RCC 7860 (cell line): ENCODE measurements around the gene SIK2.

Experiments
- DNase-seq: peaks from one replicate; pipeline ENCODE4 v3.0.0-alpha.2; 2015; ENCODE audit warnings: low spot score
- FAIRE-seq: peaks from 2 replicates; lab custom pipeline; 2012; peaks lifted over from hg19 to GRCh38; lab: Jason Lieb, UNC

The SIK2 gene

GRCh38 chr11:111724615-111725129, 122.4 kb downstream of the SIK2 start:
- no peak for FAIRE-seq
- DNase-seq, result no peak

GRCh38 chr11:111725621-111726020, 123.4 kb downstream of the SIK2 start:
- FAIRE-seq (no peak), DNase-seq (no peak)

GRCh38 chr11:111726301-111726713, 124.1 kb downstream of the SIK2 start:
- DNase-seq (no peak), FAIRE-seq (no peak)

GRCh38 chr11:111727431-111727830, 125.2 kb downstream of the SIK2 start:
- FAIRE-seq (no peak), DNase-seq (no peak)

GRCh38 chr11:111729071-111729830, 127.0 kb downstream of the SIK2 start:
- FAIRE-seq, result no peak
- no peak for DNase-seq

GRCh38 chr11:111729831-111730311, 127.6 kb downstream of the SIK2 start:
- FAIRE-seq (no peak), DNase-seq (no peak)

- FAIRE-seq, result no peak
- no peak for DNase-seq
Measured at GRCh38 chr11:111730871-111731591, 128.8 kb downstream of the SIK2 start.

- no peak for FAIRE-seq
Measured at GRCh38 chr11:111731821-111732220, 129.6 kb downstream of the SIK2 start.

GRCh38 chr11:111733016-111733415, 130.8 kb downstream of the SIK2 start:
- DNase-seq (peak; percentile 65), FAIRE-seq (no peak)

More at GRCh38 chr11:111731821-111732220, 129.6 kb downstream of the SIK2 start:
- no peak for DNase-seq

GRCh38 chr11:111733611-111734088, 131.4 kb downstream of the SIK2 start:
- FAIRE-seq (no peak), DNase-seq (no peak)

- no peak for DNase-seq
- FAIRE-seq, result no peak
Measured at GRCh38 chr11:111734101-111734953, 132.1 kb downstream of the SIK2 start.

GRCh38 chr11:111734954-111735261, 132.7 kb downstream of the SIK2 start:
- DNase-seq, result no peak
- no peak for FAIRE-seq

GRCh38 chr11:111735262-111736116, 133.2 kb downstream of the SIK2 start:
- DNase-seq, result peak; percentile 91
- peak; percentile 91 for FAIRE-seq

- peak; percentile 40 for DNase-seq
- FAIRE-seq, result no peak
Measured at GRCh38 chr11:111736181-111736590, 133.9 kb downstream of the SIK2 start.

GRCh38 chr11:111736621-111737443, 134.6 kb downstream of the SIK2 start:
- no peak for DNase-seq
- no peak for FAIRE-seq

GRCh38 chr11:111737444-111738210, 135.4 kb downstream of the SIK2 start:
- DNase-seq, result no peak
- no peak for FAIRE-seq

- DNase-seq (no peak), FAIRE-seq (no peak)
Measured at GRCh38 chr11:111739299-111739698, 137.1 kb downstream of the SIK2 start.

- DNase-seq (no peak), FAIRE-seq (no peak)
Measured at GRCh38 chr11:111741751-111742150, 139.5 kb downstream of the SIK2 start.
